ENCODE results near the gene IQCK.

The IQCK gene

GRCh38 chr16:19804538-19805323 lies 86.7 kb downstream of the IQCK start:
- no peak for DNase-seq (ENCODE audit: low read depth in 2 of 2)

GRCh38 chr16:19805459-19806162 lies 87.5 kb downstream of the IQCK start:
- no peak for DNase-seq (ENCODE audit: low read depth in 2 of 2)

- DNase-seq (ENCODE audit: low read depth in 2 of 2) = no peak
Observed at GRCh38 chr16:19808061-19808641, 90.1 kb downstream of the IQCK start.

GRCh38 chr16:19809121-19809635 lies 91.1 kb downstream of the IQCK start:
- DNase-seq (ENCODE audit: low read depth in 2 of 2) = no peak

DNA sequence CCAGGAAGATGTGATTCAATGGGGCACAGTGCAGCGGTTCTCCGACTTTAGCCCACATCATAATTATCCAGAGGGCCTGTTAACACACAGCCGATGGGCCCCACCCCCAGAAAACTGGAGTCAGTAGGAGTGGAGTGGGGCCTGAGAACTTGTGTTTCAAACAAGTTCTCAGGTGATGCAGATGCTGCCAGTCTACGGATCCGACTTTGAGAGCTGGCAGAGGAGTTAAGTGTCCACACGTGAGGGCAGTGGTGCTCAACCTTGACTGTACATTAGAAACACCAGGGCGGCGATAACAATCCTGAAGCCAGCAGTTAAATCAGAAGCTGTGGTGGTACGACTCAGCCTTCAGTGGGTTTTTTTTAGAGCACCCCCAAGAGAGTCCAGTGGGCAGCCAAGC lies 91.6 kb downstream of the IQCK start:
- no peak for DNase-seq (ENCODE audit: low read depth in 2 of 2)

DNA sequence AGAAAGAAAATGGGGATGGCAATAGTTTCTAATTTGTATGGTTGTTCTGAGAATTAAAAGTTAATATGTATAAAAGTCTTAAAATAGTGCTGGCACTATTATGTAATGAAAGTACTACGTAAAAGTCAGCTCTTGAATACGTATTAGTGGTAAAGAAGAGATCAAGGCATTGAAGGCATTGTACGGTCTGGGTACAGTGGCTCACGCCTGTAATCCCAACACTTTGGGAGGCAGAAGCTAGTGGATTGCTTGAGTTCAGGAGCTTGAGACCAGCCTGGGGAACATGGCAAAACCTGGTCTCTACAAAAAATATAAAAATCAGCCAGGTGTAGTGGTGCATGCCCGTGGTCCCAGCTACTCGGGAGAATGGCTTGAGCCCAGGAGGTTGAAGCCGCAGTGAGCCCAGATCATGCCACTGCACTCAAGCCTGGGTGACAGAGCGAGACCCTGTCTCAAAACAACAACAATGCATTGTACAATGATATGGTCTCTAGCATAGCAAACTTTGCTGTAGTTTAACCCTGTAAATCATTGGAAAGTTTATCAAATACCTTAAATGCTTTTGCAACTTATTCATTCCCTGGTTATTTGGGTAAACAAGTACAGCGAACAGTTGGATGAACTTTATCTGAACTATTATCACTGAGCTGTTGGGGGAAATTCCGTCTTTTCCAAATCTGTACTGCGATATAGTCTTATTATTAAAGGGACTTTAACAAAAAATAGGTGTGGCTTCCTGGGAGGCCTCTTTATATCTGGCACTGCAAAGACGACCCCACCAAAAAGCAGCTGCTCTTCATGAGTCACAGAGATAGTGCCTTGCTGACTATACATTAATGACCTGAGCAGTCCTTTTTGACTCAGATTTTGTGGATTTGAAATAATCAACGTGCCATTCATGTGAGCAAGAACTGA lies 93.0 kb downstream of the IQCK start:
- no peak for DNase-seq (ENCODE audit: low read depth in 2 of 2)

DNA sequence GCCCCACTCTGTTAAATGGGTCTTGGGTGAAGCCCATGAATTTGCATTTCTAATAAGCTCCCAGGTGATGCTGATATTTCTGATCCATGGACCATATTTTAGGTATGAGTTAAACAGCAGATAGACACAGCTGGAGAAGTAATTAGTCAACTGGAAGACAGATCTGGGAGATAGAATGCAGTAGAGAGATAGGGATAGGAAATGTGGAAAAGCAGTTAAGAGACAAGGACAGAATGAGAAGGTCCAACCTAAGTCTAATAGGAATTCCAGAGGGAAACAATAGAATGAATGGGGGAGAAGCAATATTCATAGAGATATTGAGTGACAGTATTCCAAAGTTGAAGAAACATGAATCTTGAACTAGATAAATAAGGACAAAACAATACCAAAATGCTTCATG lies 94.9 kb downstream of the IQCK start:
- DNase-seq (ENCODE audit: low read depth in 2 of 2) = no peak

- no peak for DNase-seq (ENCODE audit: low read depth in 2 of 2)
Observed at GRCh38 chr16:19815418-19815817, 97.3 kb downstream of the IQCK start.

DNA sequence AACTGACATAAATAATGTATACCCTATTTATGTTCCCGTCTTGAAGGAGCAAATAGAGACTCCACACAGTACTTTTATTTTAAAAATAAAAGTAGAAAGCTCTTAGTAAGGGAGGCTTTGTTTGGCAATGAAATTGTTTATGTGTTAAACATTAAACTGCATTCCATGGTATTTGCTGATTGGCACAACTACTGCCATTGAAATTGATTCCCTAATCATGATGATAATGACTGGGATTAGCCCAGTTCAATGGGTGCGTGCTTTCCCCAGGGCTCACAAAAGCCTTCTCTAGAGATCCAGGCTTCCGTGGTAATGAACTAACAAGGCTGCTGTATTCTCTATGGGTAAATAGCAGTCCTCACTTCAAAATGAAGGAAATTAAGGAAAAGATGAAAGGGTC lies 99.1 kb downstream of the IQCK start:
- no peak for DNase-seq (ENCODE audit: low read depth in 2 of 2)

GRCh38 chr16:19817875-19818274 lies 99.8 kb downstream of the IQCK start:
- DNase-seq (ENCODE audit: low read depth in 2 of 2) = no peak

DNA sequence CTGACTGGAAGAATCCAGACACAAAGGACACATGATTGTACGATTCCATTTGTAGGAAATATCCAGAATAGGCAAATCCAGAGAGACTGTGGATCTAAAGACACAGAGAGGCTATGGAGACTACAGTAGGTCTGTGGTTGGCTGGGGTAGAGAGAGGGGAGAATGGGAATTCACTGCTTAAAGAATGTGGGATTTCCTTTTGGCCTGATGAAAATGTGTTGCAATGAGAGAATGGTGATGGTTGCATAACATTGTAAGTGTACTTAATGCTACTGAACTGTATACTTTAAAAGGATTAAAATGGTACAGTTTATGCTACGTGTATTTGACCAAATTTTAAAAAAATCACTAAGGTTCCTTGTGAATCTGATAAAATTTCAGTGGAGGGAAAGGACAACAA lies 104.5 kb downstream of the IQCK start:
- DNase-seq (ENCODE audit: low read depth in 2 of 2) = no peak

GRCh38 chr16:19823322-19823721 lies 105.3 kb downstream of the IQCK start:
- DNase-seq (ENCODE audit: low read depth in 2 of 2) = no peak

GRCh38 chr16:19824216-19824615 lies 106.1 kb downstream of the IQCK start:
- no peak for DNase-seq (ENCODE audit: low read depth in 2 of 2)

DNA sequence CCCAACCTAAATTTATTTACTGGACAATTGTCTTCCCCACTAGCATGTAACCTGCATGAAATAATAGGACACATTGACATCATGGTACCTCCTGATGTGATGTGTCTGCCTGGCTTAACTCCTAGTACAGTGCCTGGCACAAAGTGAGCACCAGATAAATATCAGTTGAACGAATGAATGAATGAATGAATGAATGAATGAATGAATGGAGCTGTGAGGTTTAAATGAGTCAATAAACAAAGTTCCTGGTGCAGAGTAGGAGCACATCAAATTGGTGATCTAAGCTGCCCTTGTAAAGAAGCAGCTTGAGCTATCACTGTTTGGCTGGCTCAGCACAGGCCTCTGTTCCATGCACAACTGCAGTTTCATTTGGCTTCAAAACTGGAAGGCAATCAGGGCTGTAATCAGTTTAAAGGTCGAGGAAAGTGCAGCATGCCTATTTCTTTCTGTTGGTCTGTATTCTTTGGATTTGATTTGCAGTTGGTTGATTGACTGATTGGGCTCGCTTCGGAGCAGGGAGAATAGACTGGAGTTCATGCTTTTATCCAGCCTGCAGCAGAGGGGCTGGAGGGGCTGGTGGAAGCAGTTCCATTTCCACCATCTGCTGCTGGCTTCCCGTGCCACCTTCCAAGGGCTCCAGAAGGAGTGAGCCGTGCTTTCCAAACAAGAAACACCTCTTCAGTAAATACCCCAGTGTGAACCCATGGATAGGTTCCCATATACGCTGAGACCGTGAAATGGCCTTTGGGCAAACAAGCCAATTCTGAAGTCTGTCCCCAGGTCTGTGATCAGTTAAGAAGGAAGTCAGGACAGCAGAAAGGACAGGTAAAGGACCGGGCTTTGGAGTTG lies 112.0 kb downstream of the IQCK start:
- DNase-seq (ENCODE audit: low read depth in 2 of 2) = no peak

- DNase-seq (ENCODE audit: low read depth in 2 of 2) = no peak
Observed at GRCh38 chr16:19830902-19831560, 113.0 kb downstream of the IQCK start.

DNA sequence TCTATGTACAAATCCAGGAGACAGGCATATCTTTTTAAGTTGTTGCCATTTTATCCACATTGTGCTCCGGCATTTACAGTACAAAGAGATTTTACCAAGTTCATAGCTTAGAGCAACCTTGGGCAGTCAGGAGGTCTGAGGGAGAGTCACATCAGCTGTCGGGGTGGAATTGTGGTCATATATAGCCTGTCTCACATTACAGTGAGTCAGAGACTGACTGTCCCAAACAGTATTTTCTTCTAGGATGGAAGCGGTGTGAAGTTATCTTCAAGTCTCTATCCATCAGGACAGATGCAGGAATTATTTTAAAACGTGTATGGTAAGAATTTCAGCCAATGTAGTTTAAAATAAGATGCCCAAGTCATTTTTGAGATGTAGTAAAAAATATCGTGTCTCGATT lies 113.6 kb downstream of the IQCK start:
- DNase-seq (ENCODE audit: low read depth in 2 of 2) = no peak

- DNase-seq (ENCODE audit: low read depth in 2 of 2) = no peak
Observed at GRCh38 chr16:19833176-19833575, 115.1 kb downstream of the IQCK start.

GRCh38 chr16:19833581-19833980 lies 115.5 kb downstream of the IQCK start:
- no peak for DNase-seq (ENCODE audit: low read depth in 2 of 2)

DNA sequence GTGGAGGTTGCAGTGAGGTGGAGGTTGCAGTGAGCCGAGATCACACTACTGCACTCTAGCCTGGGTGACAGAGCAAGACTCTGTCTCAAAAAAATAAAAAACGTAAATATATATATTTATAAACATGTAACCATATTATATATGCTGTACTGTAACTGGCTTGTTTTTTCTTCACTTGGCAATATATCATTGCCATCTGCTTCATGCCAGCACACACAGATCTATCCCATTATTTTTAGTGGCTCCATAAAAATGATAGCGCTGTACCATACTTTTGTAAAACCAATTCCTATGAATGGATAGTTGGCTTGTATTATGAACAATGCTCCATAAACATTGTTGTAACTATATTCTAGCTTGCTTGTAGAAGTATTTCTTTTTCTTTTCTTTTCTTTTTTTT lies 117.1 kb downstream of the IQCK start:
- DNase-seq (ENCODE audit: low read depth in 2 of 2) = no peak

DNA sequence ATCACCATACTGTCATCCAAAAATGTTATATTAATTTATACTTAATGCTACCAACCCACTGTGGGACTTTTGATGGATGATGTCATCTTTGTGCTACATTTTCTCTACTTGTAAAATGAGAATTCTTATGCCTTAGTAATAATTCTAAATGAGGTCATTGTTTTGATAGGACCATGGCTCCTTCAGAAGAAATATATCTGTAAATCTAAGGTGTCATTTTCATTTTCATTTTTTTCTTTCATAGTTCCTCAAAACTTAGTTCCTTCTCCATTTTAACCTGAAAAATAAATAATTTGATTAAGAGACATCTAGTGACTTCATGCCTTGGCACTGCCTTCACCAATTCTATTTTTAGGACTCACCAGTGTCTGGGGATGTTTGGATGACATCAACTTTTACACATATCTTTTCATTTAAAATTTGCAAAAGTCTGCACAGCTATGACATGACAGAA lies 117.9 kb downstream of the IQCK start:
- no peak for DNase-seq (ENCODE audit: low read depth in 2 of 2)

Measured in stimulated activated CD4-positive, alpha-beta T cell treated with anti-CD3 and anti-CD28 coated beads, Interleukin-4, amount 100 ng/mL, for 48 hours (primary cell).